ENCODE data around the gene KLC1.

KLC1 gene

GRCh38 chr14:103693515-103693914 lies 64.5 kb downstream of the KLC1 start:
- Histone ChIP-seq H3K36me3 (peaks cover 89% of the 10 kb centered on the region), H3K27me3 (no peaks in the 10 kb centered on the region), H3K4me3 (ENCODE audit: low read depth in 1 of 2, low read length in 1 of 2) (no peak overlapping the region), H3K9me3 (no peaks in the 10 kb centered on the region), H3K4me1 (ENCODE audit: control insufficient read depth in 1 of 2, insufficient read depth in 1 of 2, low read depth in 1 of 2, low read length in 1 of 2) (no peaks in the 10 kb centered on the region), H3K27ac (no peak overlapping the region)
- TF ChIP-seq CTCF (IDR thresholded peaks at IDR 0.05) = no peak

GRCh38 chr14:103694572-103695026 lies 65.6 kb downstream of the KLC1 start:
- TF ChIP-seq CTCF (IDR thresholded peaks at IDR 0.05) = no peak
- Histone ChIP-seq H3K4me1 (ENCODE audit: control insufficient read depth in 1 of 2, insufficient read depth in 1 of 2, low read depth in 1 of 2, low read length in 1 of 2) (no peaks in the 10 kb centered on the region), H3K9me3 (no peaks in the 10 kb centered on the region), H3K27ac (no peak overlapping the region), H3K36me3 (peaks cover 89% of the 10 kb centered on the region), H3K4me3 (ENCODE audit: low read depth in 1 of 2, low read length in 1 of 2) (no peak overlapping the region), H3K27me3 (no peaks in the 10 kb centered on the region)

- no peak for TF ChIP-seq CTCF (IDR thresholded peaks at IDR 0.05)
- Histone ChIP-seq H3K4me3 (ENCODE audit: low read depth in 1 of 2, low read length in 1 of 2) (no peak overlapping the region), H3K36me3 (peaks cover 89% of the 10 kb centered on the region), H3K4me1 (ENCODE audit: control insufficient read depth in 1 of 2, insufficient read depth in 1 of 2, low read depth in 1 of 2, low read length in 1 of 2) (no peaks in the 10 kb centered on the region), H3K9me3 (no peaks in the 10 kb centered on the region), H3K27ac (no peak overlapping the region), H3K27me3 (no peaks in the 10 kb centered on the region)
Measured at GRCh38 chr14:103695296-103696069, 66.5 kb downstream of the KLC1 start.

- TF ChIP-seq CTCF (IDR thresholded peaks at IDR 0.05) = no peak
- Histone ChIP-seq H3K27ac (no peak overlapping the region), H3K9me3 (no peaks in the 10 kb centered on the region), H3K4me1 (ENCODE audit: control insufficient read depth in 1 of 2, insufficient read depth in 1 of 2, low read depth in 1 of 2, low read length in 1 of 2) (no peaks in the 10 kb centered on the region), H3K27me3 (no peaks in the 10 kb centered on the region), H3K4me3 (ENCODE audit: low read depth in 1 of 2, low read length in 1 of 2) (no peak overlapping the region), H3K36me3 (peaks cover 91% of the 10 kb centered on the region)
Measured at GRCh38 chr14:103696070-103696402, 67.0 kb downstream of the KLC1 start.

- no peak for TF ChIP-seq CTCF (IDR thresholded peaks at IDR 0.05)
- no peaks in the 10 kb centered on the region for H3K4me1 ChIP-seq (ENCODE audit: control insufficient read depth in 1 of 2, insufficient read depth in 1 of 2, low read depth in 1 of 2, low read length in 1 of 2)
- no peaks in the 10 kb centered on the region for H3K27me3 ChIP-seq
- peaks cover 96% of the 10 kb centered on the region for H3K36me3 ChIP-seq
- H3K27ac ChIP-seq = no peak overlapping the region
- H3K4me3 ChIP-seq (ENCODE audit: low read depth in 1 of 2, low read length in 1 of 2) = no peak overlapping the region
- H3K9me3 ChIP-seq = no peaks in the 10 kb centered on the region
Measured at GRCh38 chr14:103696466-103697071, 67.6 kb downstream of the KLC1 start.

Measured in neutrophil (primary cell).